ENCODE results near the gene KCNQ1OT1.

The KCNQ1OT1 gene

GRCh38 chr11:2685566-2686359 is 14.0 kb downstream of the KCNQ1OT1 start:
- DNase-seq (ENCODE audit: low read depth) = no peak
- no peak for TF ChIP-seq CTCF (IDR thresholded peaks at IDR 0.05; ENCODE audit: control insufficient read depth, extremely low read depth, insufficient read depth)
- no peak overlapping the region for H3K4me3 ChIP-seq (ENCODE audit: low read depth, low read length)

GRCh38 chr11:2685051-2685450 is 14.7 kb downstream of the KCNQ1OT1 start:
- TF ChIP-seq CTCF (IDR thresholded peaks at IDR 0.05; ENCODE audit: control insufficient read depth, extremely low read depth, insufficient read depth) = no peak
- no peak for DNase-seq (ENCODE audit: low read depth)
- H3K4me3 ChIP-seq (ENCODE audit: low read depth, low read length) = no peak overlapping the region

- no peak for DNase-seq (ENCODE audit: low read depth)
- H3K4me3 ChIP-seq (ENCODE audit: low read depth, low read length) = no peak overlapping the region
- no peak for TF ChIP-seq CTCF (IDR thresholded peaks at IDR 0.05; ENCODE audit: control insufficient read depth, extremely low read depth, insufficient read depth)
Observed at GRCh38 chr11:2684581-2684980, 15.2 kb downstream of the KCNQ1OT1 start.

- no peak overlapping the region for H3K4me3 ChIP-seq (ENCODE audit: low read depth, low read length)
- DNase-seq (ENCODE audit: low read depth) = no peak
- TF ChIP-seq CTCF (IDR thresholded peaks at IDR 0.05; ENCODE audit: control insufficient read depth, extremely low read depth, insufficient read depth) = no peak
Observed at GRCh38 chr11:2683806-2684205, 16.0 kb downstream of the KCNQ1OT1 start.

- no peak overlapping the region for H3K4me3 ChIP-seq (ENCODE audit: low read depth, low read length)
- no peak for DNase-seq (ENCODE audit: low read depth)
- TF ChIP-seq CTCF (IDR thresholded peaks at IDR 0.05; ENCODE audit: control insufficient read depth, extremely low read depth, insufficient read depth) = no peak
Observed at GRCh38 chr11:2681408-2682145, 18.2 kb downstream of the KCNQ1OT1 start.

- H3K4me3 ChIP-seq (ENCODE audit: low read depth, low read length) = no peak overlapping the region
- no peak for DNase-seq (ENCODE audit: low read depth)
- TF ChIP-seq CTCF (IDR thresholded peaks at IDR 0.05; ENCODE audit: control insufficient read depth, extremely low read depth, insufficient read depth) = no peak
Observed at GRCh38 chr11:2679011-2679676, 20.6 kb downstream of the KCNQ1OT1 start.

Data from LNCaP clone FGC (cell line).